ENCODE results near the gene ZNF296.
"Not testable (repeated sequence)": the region's sequence is repeated elsewhere in the genome, so short reads cannot be mapped to it uniquely, and the experiment has no call there.

Gene ZNF296

DNA sequence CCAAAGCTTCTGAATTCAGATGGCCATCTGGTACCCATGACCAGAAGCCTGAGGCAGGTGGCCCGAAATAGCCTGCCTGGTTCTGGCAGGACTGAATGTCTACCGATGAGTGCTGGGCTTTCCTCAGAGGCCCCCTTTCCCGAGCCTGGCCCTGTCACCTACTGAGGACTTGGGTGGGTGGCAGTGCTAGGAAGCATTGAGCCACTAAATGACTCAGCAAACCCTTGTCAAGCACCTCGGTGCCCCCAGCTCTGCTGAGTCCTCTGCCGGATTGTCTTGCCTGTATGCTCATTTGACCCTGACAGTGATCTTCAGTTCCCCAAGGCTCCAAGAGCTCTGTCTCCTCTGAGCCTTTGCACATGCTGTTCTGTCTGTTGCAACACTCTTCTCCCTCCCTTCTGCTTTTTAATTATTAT lies 34.6 kb upstream of the ZNF296 start:
- TF ChIP-seq, protein P1, sequence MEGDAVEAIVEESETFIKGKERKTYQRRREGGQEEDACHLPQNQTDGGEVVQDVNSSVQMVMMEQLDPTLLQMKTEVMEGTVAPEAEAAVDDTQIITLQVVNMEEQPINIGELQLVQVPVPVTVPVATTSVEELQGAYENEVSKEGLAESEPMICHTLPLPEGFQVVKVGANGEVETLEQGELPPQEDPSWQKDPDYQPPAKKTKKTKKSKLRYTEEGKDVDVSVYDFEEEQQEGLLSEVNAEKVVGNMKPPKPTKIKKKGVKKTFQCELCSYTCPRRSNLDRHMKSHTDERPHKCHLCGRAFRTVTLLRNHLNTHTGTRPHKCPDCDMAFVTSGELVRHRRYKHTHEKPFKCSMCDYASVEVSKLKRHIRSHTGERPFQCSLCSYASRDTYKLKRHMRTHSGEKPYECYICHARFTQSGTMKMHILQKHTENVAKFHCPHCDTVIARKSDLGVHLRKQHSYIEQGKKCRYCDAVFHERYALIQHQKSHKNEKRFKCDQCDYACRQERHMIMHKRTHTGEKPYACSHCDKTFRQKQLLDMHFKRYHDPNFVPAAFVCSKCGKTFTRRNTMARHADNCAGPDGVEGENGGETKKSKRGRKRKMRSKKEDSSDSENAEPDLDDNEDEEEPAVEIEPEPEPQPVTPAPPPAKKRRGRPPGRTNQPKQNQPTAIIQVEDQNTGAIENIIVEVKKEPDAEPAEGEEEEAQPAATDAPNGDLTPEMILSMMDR (IDR thresholded peaks at IDR 0.05; ENCODE audit: insufficient read depth, missing control alignments), result no peak
- no peak for DNase-seq (ENCODE audit: insufficient read length, low spot score)
- FAIRE-seq, result no peak

DNA sequence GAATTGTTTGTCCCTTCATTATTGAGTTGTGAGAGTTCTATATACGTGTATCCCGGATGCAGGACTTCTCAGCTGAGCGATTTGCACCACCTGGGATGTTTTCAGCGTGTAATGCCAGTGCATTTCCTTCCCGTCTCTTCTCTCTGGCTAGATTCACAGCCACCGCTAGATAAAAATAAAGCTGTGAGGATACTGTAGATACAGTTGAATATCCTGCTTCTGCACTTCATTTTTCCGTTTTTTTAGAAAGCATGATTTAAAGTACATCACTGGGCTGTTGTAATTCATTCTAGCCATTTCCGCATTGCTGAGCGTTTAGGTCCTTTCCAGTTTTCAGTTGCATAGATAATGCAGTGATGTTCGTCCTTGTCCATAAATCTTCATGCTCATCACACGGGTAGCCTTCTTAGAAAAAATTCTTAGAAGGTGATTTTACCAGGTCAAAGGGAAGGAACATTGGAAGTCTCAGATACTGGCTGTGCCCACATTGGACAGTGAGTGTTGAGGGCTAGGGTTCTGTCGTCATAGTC lies 31.4 kb upstream of the ZNF296 start:
- TF ChIP-seq, protein P1 (IDR thresholded peaks at IDR 0.05; ENCODE audit: insufficient read depth, missing control alignments), result no peak
- DNase-seq (ENCODE audit: insufficient read length, low spot score) (no peak), FAIRE-seq (no peak)

GRCh38 chr19:45106363-45106762 lies 30.1 kb upstream of the ZNF296 start:
- not testable (repeated sequence) for FAIRE-seq

DNA sequence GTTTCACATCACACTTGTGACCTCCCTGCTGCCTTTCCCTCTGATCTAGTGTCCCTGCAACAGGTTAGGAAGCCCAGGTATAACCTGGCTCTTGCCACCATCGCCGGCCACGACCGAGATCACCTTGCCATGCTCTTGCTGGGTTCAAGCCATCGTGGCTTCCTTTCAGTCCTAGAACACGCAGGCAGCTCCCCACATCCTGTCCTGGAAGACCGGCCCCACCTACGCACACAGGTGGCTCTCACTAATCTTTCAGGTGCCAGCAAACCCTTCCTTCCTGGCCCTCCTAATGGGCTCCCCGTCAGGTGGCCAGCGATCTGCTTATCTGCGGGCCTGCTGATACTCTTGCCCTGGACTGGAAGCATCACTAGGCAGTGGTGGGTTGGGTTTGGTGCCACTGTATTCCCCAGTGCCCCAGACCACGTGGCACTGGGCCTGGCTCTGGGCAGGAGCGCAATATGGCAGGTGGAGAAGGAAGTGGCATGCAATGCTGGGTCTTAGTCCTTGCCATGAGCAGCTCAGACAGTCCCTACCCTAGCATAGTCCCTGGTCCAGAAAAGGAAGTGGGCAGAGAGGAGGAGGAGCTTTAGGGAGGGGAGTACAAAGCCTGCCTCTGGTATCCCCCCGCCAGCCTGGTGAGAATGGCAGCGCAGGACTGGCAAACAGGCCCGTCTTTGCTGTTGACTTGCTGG lies 28.5 kb upstream of the ZNF296 start:
- TF ChIP-seq, protein P1 (IDR thresholded peaks at IDR 0.05; ENCODE audit: insufficient read depth, missing control alignments), result no peak
- DNase-seq (ENCODE audit: insufficient read length, low spot score), result no peak
- no peak for FAIRE-seq

More at GRCh38 chr19:45106363-45106762, 30.1 kb upstream of the ZNF296 start:
- DNase-seq (ENCODE audit: insufficient read length, low spot score), result not testable (repeated sequence)

GRCh38 chr19:45103508-45104319 lies 27.4 kb upstream of the ZNF296 start:
- DNase-seq (ENCODE audit: insufficient read length, low spot score), result peak; percentile 97
- TF ChIP-seq, protein P1 (IDR thresholded peaks at IDR 0.05; ENCODE audit: insufficient read depth, missing control alignments), result peak; percentile 32
- peak; percentile 75 for FAIRE-seq

- DNase-seq (ENCODE audit: insufficient read length, low spot score) (no peak), FAIRE-seq (no peak)
- TF ChIP-seq, protein P1 (IDR thresholded peaks at IDR 0.05; ENCODE audit: insufficient read depth, missing control alignments), result no peak
These were observed 26.9 kb upstream of the ZNF296 start for GRCh38 chr19:45103156-45103507.

DNA sequence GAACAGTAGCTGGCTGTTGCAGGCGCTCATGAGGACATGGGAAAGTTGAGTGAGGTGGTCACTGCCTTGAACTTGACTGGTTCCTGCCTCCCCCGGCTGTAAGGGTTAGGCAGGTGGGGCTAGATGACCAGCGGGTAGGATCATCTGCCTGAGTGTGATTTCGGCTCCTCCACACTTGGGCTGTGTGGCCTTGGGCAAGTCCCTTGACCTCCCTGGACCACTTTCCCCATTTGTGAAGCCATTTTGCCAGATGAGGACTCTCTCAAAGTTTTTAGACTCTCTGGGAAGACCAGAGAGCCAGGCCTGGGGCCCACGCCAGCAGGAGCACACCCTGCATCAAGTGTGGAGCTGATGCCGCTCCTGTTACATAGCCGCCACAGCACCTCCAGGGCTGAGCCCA lies 26.2 kb upstream of the ZNF296 start:
- TF ChIP-seq, protein P1 (IDR thresholded peaks at IDR 0.05; ENCODE audit: insufficient read depth, missing control alignments), result no peak
- no peak for DNase-seq (ENCODE audit: insufficient read length, low spot score)
- FAIRE-seq, result no peak

Data from D721Med (cell line).